GM12801 (cell line): ENCODE data around the gene CDX1.

Experiments used
- TF ChIP-seq, protein P1 (sequence below): IDR thresholded peaks from one replicate; pipeline ENCODE4 v1.5.1; 2011; ENCODE audit warnings: control low read depth; ENCODE audit not compliant: insufficient read length; ENCODE audit errors: extremely low read depth

Gene CDX1

GRCh38 chr5:150174285-150174684 lies 7.7 kb downstream of the CDX1 start:
- TF ChIP-seq, protein P1, sequence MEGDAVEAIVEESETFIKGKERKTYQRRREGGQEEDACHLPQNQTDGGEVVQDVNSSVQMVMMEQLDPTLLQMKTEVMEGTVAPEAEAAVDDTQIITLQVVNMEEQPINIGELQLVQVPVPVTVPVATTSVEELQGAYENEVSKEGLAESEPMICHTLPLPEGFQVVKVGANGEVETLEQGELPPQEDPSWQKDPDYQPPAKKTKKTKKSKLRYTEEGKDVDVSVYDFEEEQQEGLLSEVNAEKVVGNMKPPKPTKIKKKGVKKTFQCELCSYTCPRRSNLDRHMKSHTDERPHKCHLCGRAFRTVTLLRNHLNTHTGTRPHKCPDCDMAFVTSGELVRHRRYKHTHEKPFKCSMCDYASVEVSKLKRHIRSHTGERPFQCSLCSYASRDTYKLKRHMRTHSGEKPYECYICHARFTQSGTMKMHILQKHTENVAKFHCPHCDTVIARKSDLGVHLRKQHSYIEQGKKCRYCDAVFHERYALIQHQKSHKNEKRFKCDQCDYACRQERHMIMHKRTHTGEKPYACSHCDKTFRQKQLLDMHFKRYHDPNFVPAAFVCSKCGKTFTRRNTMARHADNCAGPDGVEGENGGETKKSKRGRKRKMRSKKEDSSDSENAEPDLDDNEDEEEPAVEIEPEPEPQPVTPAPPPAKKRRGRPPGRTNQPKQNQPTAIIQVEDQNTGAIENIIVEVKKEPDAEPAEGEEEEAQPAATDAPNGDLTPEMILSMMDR: no peak

- TF ChIP-seq, protein P1: no peak
Observed at GRCh38 chr5:150175076-150175475, 8.5 kb downstream of the CDX1 start.

DNA sequence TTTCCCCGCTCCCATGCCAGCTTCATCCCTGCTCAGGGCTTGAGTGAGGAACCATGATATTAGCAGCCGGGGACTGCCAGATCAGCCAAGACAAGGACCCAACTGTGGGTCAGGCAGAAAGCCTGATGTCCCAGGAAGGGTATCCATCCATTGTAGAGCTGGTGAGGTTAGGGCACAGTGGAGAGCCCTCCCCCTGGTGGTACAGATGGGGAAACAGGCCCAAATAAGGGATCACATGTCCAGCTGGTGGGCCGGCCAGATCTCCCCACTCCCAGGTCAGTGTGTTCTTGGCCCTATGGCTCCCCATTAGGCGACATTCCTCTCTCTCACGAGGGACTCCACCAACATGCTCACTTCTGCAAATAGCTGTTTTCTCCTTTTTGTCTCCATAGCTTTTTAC lies 9.0 kb downstream of the CDX1 start:
- TF ChIP-seq, protein P1: no peak

DNA sequence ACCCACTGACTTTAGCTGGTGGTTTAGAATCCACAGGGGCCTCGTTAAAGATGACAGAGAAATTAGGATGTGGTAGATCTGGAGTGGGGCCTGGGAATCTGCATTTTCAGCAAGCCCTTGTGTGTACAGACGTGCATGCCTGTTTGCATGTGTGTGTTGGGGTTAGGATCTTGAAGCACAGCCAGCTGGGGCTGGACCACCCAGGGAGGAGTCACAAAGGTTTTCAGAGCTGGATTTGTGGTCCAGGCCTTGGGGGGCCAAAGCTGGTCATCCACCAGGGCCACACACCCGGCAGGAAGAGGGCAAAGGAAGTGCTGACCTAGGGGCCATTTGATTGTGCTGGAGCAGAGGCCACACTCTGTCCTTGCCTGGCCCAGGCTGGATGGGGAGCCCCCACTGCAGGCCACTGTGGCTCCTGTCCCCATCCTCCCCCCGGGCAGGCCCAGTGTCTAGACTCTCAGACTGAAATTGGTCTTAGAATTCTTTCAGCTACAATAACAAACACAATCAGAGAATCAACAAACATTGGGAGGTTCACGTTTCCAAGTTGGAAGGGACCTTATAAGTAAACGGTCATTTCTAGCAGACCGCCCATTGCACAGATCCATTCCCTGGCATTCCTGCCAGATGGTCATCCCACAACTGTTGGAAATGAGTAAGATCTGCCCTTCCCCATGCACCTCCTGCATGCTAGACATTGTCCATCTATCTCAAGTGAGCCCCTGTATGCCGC lies 10.3 kb downstream of the CDX1 start:
- TF ChIP-seq, protein P1: no peak

DNA sequence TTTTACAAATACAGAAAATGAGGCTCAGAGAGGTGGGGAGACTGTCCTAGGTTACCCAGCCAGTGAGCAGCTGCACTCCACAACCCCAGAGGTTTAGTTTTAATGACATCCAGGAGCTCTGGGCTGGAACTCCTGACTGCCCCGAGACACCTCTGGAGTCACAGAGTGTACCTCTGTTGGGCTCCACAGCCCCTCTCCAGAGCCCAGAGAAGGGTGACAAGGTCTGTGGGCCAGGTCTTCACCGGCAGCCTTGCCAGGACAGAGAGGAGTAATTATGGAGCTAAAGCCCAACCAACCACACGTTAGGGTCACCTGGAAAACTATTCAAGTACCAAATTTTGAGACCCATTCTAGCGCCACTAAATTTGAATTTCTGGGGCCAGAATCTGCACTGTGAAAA lies 11.1 kb downstream of the CDX1 start:
- TF ChIP-seq, protein P1: no peak

- TF ChIP-seq, protein P1: no peak
Observed at GRCh38 chr5:150178262-150178661, 11.7 kb downstream of the CDX1 start.

DNA sequence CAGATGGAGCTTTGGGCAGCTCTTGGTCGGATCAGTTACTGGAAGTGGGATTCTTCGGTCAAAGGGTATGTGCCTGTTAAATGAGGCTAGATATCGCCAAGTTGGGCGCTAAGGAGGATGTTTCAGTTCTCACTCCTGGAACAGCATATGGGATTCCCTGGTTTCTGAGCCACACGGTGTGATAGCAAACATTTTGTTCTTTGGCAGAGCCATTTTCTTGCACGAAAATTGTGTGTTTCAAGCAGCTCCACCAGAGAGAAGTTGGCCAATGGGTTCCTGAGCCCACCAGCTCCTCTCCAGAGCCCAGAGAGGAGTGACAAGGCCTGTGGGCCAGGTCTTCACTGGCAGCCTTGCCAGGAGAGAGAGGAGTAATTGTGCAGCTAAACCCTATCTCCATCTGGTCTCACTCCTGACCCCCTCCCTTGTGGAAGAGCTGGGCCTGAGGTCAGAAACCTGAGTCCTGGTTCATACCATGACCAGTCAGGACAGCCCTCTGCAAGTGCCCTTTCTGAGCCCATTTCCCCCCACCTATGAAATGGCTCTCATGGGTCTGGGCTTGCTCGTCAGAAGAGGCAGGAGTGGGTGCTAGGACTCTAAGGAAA lies 12.5 kb downstream of the CDX1 start:
- TF ChIP-seq, protein P1: no peak
